Activated CD8-positive, alpha-beta T cell treated with anti-CD3 and anti-CD28 coated beads for 36 hours (primary cell): ENCODE measurements around the gene SPRR5. TPM values are rescaled to one million over a fixed set of nuclear protein-coding genes. Genes with fewer than 3 reads are reported as not detected.

Experiments used
- ATAC-seq: fragments of 200-7000 bp; cut with Tn5 transposase; one replicate; pipeline ENCODE4 v1.10.0; 2021; ENCODE audit warnings: mild to moderate bottlenecking, moderate library complexity
- CTCF ChIA-PET: fragments of 350-600 bp; sonication (Branson Sonifier 250); formaldehyde crosslinking; loops from one replicate; lab custom pipeline; 2021; ENCODE audit warnings: antibody characterized with exemption; lab: Charles Lee
- POLR2A ChIA-PET: fragments of 350-600 bp; sonication (Branson Sonifier 250); formaldehyde crosslinking; loops from one replicate; lab custom pipeline; 2021; ENCODE audit warnings: antibody characterized with exemption; lab: Charles Lee
- DNase-seq: peaks from one replicate; pipeline ENCODE4 v3.0.0-alpha.2; 2020
- H3K27ac Mint-ChIP-seq: one replicate; pipeline ENCODE4 v1.8.0; 2021; ENCODE audit warnings: mild to moderate bottlenecking, mixed read lengths
- H3K27me3 Mint-ChIP-seq: one replicate; pipeline ENCODE4 v1.8.0; 2021; ENCODE audit warnings: mixed read lengths
- H3K36me3 Mint-ChIP-seq: one replicate; pipeline ENCODE4 v1.8.0; 2021; ENCODE audit warnings: low read depth, mixed read lengths
- H3K4me1 Mint-ChIP-seq: one replicate; pipeline ENCODE4 v1.8.0; 2021; ENCODE audit warnings: low read depth, mixed read lengths
- H3K4me3 Mint-ChIP-seq: one replicate; pipeline ENCODE4 v1.8.0; 2021; ENCODE audit warnings: mild to moderate bottlenecking, moderate library complexity, mixed read lengths
- H3K9me3 Mint-ChIP-seq: one replicate; pipeline ENCODE4 v1.8.0; 2021; ENCODE audit warnings: mixed read lengths
- CTCF ChIP-seq: fragments of 200-600 bp; IDR thresholded peaks from one replicate; pipeline ENCODE4 v1.8.0; 2022; ENCODE audit warnings: antibody characterized with exemption, mild to moderate bottlenecking
- intact Hi-C: fragments of 100-400 bp; cut with micrococcal nuclease; formaldehyde crosslinking; loops from one replicate; pipeline ENCODE4 v1.10.0; 2022
- total RNA-seq, 2 experiments: library from RNA; stranded (reverse); gene quantifications; one replicate each; pipeline ENCODE4 v1.2.3, GENCODE V29; 2021

Gene SPRR5
- total RNA-seq, 2 experiments from 2014 or later = not detected

GRCh38 chr1:152968248-152968647 is 21.2 kb downstream of the SPRR5 start:
- H3K9me3 Mint-ChIP-seq = no peaks in the 10 kb centered on the region
- ChIA-PET POLR2A (no interaction called here), CTCF (no interaction called here)
- H3K27me3 Mint-ChIP-seq = peaks cover 14% of the 10 kb centered on the region
- H3K4me1 Mint-ChIP-seq = no peaks in the 10 kb centered on the region
- no peaks in the 10 kb centered on the region for H3K36me3 Mint-ChIP-seq
- TF ChIP-seq CTCF = no peak
- no peak overlapping the region for H3K27ac Mint-ChIP-seq
- no peak for DNase-seq
- ATAC-seq = no peak
- no peak overlapping the region for H3K4me3 Mint-ChIP-seq
- intact Hi-C loops = no loop called here

- Mint-ChIP-seq H3K4me1 (no peaks in the 10 kb centered on the region), H3K4me3 (no peak overlapping the region), H3K27ac (no peak overlapping the region), H3K27me3 (peaks cover 15% of the 10 kb centered on the region), H3K9me3 (no peaks in the 10 kb centered on the region), H3K36me3 (no peaks in the 10 kb centered on the region)
- intact Hi-C loops = no loop called here
- CTCF ChIA-PET = no interaction called here
- DNase-seq (no peak), ATAC-seq (no peak)
- TF ChIP-seq CTCF = no peak
- POLR2A ChIA-PET = no interaction called here
Measured at GRCh38 chr1:152969036-152969435, 22.0 kb downstream of the SPRR5 start.

GRCh38 chr1:152970495-152970894 is 23.5 kb downstream of the SPRR5 start, which contains the start of gene SPRR4:
Gene SPRR4 (plus strand): TSS chr1:152970648. CDS start chr1:152971891, 1,243 bp downstream.
- H3K27me3 Mint-ChIP-seq = peaks cover 10% of the 10 kb centered on the region
- DNase-seq (no peak), ATAC-seq (no peak)
- CTCF ChIA-PET = no interaction called here
- intact Hi-C loops = no loop called here
- H3K4me1 Mint-ChIP-seq = no peaks in the 10 kb centered on the region
- H3K27ac Mint-ChIP-seq = no peak within 1 kb of the TSS
- no peak for TF ChIP-seq CTCF
- no peak within 1 kb of the TSS for H3K4me3 Mint-ChIP-seq
- POLR2A ChIA-PET = no interaction called here
- H3K9me3 Mint-ChIP-seq = no peaks in the 10 kb centered on the region
- H3K36me3 Mint-ChIP-seq = no peaks in the 10 kb centered on the region

GRCh38 chr1:152972196-152972886 is 25.3 kb downstream of the SPRR5 start:
- DNase-seq (no peak), ATAC-seq (no peak)
- H3K27me3 Mint-ChIP-seq = peaks cover 9% of the 10 kb centered on the region
- H3K9me3 Mint-ChIP-seq = no peaks in the 10 kb centered on the region
- no peaks in the 10 kb centered on the region for H3K4me1 Mint-ChIP-seq
- no peak overlapping the region for H3K27ac Mint-ChIP-seq
- no peak for TF ChIP-seq CTCF
- POLR2A ChIA-PET = no interaction called here
- no peak overlapping the region for H3K4me3 Mint-ChIP-seq
- intact Hi-C loops = no loop called here
- CTCF ChIA-PET = no interaction called here
- no peaks in the 10 kb centered on the region for H3K36me3 Mint-ChIP-seq

GRCh38 chr1:152976688-152977087 is 29.7 kb downstream of the SPRR5 start:
- Mint-ChIP-seq H3K27ac (no peak overlapping the region), H3K36me3 (no peaks in the 10 kb centered on the region), H3K4me1 (no peaks in the 10 kb centered on the region), H3K27me3 (peaks cover 10% of the 10 kb centered on the region), H3K4me3 (no peak overlapping the region), H3K9me3 (no peaks in the 10 kb centered on the region)
- no peak for TF ChIP-seq CTCF
- ATAC-seq = no peak
- intact Hi-C loops = no loop called here
- DNase-seq = no peak
- ChIA-PET POLR2A (no interaction called here), CTCF (no interaction called here)
